HG03196 (cell line): Measurements from ENCODE around the gene AKAP6.
"Not testable (repeated sequence)": the region's sequence is repeated elsewhere in the genome, so short reads cannot be mapped to it uniquely, and the experiment has no call there.

Source experiments
- ATAC-seq: cut with Tn5 transposase; IDR thresholded peaks from one replicate; pipeline ENCODE4 v1.9.1; 2021; ENCODE audit not compliant: unreplicated experiment

The AKAP6 gene

GRCh38 chr14:32733015-32733414 lies 403.9 kb downstream of the AKAP6 start:
- ATAC-seq: no peak

DNA sequence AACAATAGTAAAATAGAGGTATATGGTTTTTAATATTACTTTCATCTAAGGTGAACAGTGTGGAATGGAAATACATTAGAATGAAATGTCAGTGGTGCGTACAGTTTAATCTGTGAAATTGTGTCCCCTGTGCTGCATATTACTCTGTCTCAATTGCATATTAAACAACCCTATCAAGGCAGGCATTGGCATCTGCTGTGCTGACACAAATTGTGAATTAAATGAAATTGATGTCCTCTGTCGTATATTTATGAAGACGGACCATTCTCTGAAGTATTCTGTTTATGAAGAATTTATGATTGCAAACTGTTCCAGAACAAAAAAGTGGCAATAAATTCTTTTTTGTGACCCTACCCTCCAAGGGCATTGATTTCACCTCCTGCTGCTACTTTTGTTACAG lies 405.2 kb downstream of the AKAP6 start:
- no peak for ATAC-seq

GRCh38 chr14:32737621-32738020 lies 408.5 kb downstream of the AKAP6 start:
- no peak for ATAC-seq

GRCh38 chr14:32738206-32738871 lies 409.2 kb downstream of the AKAP6 start:
- no peak for ATAC-seq

DNA sequence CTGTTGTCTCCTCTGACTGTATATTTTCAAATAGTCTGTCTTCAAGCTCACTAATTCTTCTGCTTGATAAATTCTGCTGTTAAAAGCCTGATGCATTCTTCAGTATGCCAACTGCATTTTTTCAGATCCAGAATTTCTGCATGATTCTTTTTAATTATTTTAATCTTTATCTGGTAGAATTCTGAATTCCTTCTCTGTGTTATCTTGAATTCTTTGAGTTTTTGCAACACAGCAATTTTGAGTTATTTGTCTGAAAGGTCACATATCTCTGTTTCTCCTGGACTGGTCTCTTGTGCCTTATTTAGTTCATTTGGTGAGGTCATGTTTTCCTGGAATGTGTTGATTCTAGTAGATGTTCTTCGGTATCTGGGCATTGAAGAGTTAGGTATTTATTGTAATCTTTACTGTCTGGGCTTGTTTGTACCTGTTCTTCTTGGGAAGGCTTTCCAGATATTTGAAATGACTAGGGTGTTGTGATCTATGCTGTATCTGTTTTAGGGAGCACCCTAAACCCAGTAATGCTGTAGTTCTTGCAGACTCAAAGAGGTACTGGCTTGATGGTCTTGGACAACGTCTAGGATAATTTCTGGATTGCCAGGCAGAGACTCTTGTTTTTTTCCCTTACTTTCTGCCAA lies 415.8 kb downstream of the AKAP6 start:
- no peak for ATAC-seq

- no peak for ATAC-seq
Observed at GRCh38 chr14:32754209-32754608, 425.1 kb downstream of the AKAP6 start.

GRCh38 chr14:32756173-32756572 lies 427.1 kb downstream of the AKAP6 start:
- no peak for ATAC-seq

GRCh38 chr14:32756775-32757174 lies 427.7 kb downstream of the AKAP6 start:
- no peak for ATAC-seq

- ATAC-seq: no peak
Observed at GRCh38 chr14:32757568-32757967, 428.5 kb downstream of the AKAP6 start.

GRCh38 chr14:32761381-32761968 lies 432.4 kb downstream of the AKAP6 start:
- ATAC-seq: no peak

- ATAC-seq: no peak
Observed at GRCh38 chr14:32762886-32763285, 433.8 kb downstream of the AKAP6 start.

GRCh38 chr14:32763673-32764072 lies 434.6 kb downstream of the AKAP6 start:
- ATAC-seq: no peak

GRCh38 chr14:32764131-32764530 lies 435.0 kb downstream of the AKAP6 start:
- no peak for ATAC-seq

DNA sequence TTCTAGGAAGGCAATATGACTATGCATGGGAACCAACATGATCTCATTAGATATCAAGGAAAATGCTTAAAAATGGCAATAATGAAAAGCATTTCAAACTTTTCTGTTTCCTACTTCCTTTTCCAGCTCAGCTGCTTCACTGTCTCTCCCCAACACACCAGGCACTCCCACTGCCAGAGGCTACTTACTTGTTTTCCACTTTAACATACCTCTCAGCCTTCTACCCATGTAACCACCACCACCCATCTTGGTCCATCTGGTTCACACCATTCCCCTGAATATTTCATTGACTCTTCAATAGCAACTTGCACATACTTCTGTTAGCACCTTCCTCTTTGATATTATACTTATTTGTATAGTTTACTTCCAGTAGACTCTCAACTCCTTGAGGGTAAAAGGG lies 441.3 kb downstream of the AKAP6 start:
- ATAC-seq: no peak

DNA sequence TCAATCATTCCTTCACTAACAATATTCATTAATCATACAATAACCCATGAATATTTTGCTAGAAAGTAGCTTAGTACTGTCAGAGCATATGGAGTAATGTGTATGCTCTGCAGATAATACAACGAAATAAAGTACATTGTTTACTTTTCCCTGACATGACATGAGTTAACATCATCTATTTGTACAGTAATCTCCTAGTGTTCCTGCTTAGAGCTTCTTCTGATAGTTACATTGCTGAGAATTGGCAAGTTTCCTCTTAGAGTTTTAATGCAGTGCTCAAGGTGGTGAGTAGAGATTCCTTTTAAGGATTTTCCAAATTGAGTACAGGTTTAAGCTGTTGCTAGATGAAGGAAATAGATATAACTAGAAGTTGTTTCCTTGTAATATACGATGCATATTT lies 445.1 kb downstream of the AKAP6 start:
- no peak for ATAC-seq

DNA sequence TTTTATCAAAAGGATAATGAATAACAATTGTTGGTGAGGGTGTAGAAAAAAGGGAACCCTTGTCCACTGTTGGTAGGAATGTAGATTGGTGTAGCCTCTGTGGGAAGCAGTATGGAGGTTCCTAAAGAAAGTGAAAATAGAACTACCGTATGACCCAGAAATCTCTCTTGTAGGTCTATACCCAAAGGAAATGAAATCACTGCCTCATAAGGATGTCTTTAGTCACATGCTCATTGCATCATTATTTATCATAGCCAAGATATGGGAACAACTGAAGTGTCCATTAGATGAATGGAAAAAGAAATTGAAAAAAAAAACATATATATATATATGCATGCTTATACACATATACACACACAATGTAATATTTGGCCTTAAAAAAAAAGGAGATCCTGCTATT lies 450.7 kb downstream of the AKAP6 start:
- no peak for ATAC-seq

DNA sequence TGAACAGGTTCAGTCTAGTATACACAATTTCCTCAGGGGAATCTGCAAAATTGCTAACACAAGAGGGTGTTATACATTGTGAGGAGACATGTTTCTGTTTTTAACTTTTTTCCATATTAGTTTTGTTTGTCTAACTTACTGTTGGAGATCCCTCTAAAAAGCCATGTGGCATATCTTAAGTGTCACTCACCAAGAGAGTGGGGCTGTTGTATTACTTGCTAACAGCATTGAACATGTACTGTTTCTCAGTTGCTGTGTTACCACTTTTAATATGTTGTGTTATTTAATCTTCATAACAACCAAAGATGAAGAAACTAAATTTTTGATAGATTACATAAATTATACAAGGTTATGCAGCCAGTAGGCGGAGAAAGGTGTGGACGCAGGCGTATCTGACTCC lies 455.3 kb downstream of the AKAP6 start:
- no peak for ATAC-seq

- no peak for ATAC-seq
Observed at GRCh38 chr14:32785585-32785984, 456.5 kb downstream of the AKAP6 start.

DNA sequence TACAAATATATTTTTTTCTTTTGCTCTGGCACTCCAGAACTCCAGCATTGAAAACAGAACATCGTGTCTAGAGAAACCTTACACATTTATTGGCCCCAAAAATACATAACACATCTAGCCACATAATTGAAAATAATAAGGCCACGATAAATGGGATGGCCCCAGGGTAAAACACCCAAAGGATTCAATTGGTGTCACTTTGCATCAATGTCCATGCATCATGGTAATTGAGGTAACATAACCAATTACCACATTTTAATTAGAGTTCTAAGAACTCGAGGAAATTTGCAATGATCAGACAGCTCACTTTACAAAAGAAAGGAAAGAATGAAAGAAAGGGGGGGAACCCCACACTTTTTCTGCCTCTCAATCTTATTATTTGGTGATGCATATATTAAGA lies 457.8 kb downstream of the AKAP6 start:
- no peak for ATAC-seq

DNA sequence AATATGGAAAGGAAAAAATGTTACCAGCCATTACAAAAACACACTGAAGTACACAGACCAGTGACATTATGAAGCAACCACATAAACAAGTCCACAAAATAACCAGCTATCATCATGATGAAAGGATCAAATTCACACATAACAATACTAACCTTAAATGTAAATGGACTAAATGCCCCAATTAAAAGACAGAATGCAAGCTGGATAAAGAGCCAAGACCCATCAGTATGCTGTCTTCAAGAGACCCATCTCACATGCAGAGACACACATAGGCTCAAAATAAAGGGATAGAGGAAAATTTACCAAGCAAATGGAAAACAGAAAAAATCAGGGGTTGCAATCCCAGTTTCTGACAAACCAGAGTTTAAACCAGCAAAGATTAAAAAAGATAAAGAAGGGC lies 463.9 kb downstream of the AKAP6 start:
- not testable (repeated sequence) for ATAC-seq

DNA sequence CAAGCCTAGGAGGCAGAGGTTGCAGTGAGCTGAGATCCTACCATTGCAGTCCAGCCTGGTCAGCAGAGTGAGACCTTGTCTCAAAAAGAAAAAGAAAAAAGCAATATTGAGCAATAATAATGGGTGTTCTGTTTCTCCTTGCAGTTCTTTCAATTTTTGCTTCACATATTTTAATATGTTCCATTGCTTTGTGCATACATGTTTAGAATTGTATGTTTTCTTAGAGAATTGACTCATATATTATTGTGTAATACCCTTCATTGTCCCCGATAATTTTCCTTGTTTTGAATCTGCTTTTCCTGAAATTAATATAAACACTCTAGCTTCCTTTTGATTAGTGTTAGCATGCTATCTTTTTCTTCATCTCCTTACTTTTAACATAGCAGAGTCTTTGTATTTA lies 471.2 kb downstream of the AKAP6 start:
- no peak for ATAC-seq

DNA sequence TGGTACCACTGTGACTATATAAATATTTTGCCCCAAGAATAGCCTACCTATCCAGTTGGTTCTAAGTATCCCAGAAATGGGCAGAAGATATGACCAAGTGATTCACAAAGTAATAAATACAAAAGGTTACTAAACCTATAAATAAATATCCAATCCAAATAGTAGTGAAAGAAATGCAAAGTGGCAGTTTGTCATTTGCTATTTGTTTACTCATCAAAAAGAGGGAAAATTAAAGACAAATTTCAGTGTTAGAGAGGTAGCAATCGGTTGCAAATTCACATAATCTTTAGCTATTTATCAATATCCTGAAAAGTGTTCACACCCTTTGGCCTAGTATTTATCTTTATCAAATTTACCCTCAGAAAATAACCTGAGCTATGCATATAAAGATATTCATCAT lies 473.2 kb downstream of the AKAP6 start:
- no peak for ATAC-seq

DNA sequence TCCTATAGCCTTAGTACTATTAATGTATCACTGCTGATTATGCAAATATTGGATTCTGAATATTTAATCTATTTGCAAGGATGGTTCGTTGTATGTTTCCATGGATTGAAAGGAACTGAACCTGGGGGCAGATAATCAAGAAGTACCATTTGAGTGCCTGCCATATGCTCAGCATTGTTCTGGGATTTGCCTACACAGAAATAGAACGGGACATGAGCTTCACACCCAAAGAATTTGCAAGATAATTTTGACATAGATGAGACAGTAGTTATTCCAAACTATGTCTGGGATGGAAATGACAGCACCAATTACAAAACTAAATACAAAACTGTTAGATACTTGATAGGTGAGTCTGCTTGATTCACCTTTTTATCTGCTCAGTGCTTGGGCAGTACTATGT lies 476.9 kb downstream of the AKAP6 start:
- no peak for ATAC-seq
